ENCODE results near the gene SUPT20HL2. TPM values are rescaled to one million over a fixed set of nuclear protein-coding genes. Genes with fewer than 3 reads are reported as not detected.

SUPT20HL2 gene
- total and polyA plus RNA-seq, 2 experiments from 2014 or later: 0.08 TPM; not detected in 1

- Histone ChIP-seq H3F3A (replicated peaks; ENCODE audit: low read depth) (no peaks in the 10 kb centered on the region), H2AFZ (no peak overlapping the region), H3K4me1 (ENCODE audit: insufficient read depth) (0 out of 2 replicates have a peak, but pooled peaks cover 3% of the 10 kb centered on the region), H3K27ac (ENCODE audit: low read depth) (no peak overlapping the region), H3K4me3 (no peak overlapping the region), H3K79me2 (replicated peaks; ENCODE audit: insufficient read depth) (no peaks in the 10 kb centered on the region), H3K9me2 (ENCODE audit: insufficient read depth) (no peaks in the 10 kb centered on the region), H4K20me1 (replicated peaks; ENCODE audit: insufficient read depth) (no peaks in the 10 kb centered on the region), H3K4me2 (no peak overlapping the region), H3K36me3 (ENCODE audit: insufficient read depth) (no peaks in the 10 kb centered on the region), H3K27me3 (ENCODE audit: insufficient read depth) (no peaks in the 10 kb centered on the region)
- peaks cover 7% of the 10 kb centered on the region for H3K4me1 Mint-ChIP-seq
- DNase-seq (ENCODE audit: low spot score) (peak; percentile 27), ATAC-seq (peak; percentile 38; the same call in 2 of the 3 replicates)
- TF ChIP-seq EZH2 (IDR thresholded peaks at IDR 0.05; ENCODE audit: low read depth, unreplicated experiment) (no peak), CTCF (conservative IDR thresholded peaks at IDR 0.05; ENCODE audit: low read depth in 2 of 2) (peak; percentile 35 to 49; a peak in 3 of 4 replicates), ZNF114 (CRISPR knock-in tag; IDR thresholded peaks at IDR 0.05) (no peak)
- peaks cover 7% of the 10 kb centered on the region for H3K27me3 Mint-ChIP-seq (ENCODE audit: insufficient read depth, low read depth, poor library complexity)
- no peaks in the 10 kb centered on the region for H3K9me3 Mint-ChIP-seq
- no peak overlapping the region for H3K27ac Mint-ChIP-seq
- no peak overlapping the region for H3K4me3 Mint-ChIP-seq
- H3K36me3 Mint-ChIP-seq (ENCODE audit: low read depth): no peaks in the 10 kb centered on the region
Observed at GRCh38 chrX:24306440-24306839, 7.4 kb downstream of the SUPT20HL2 start.

- H3K27me3 Mint-ChIP-seq (ENCODE audit: insufficient read depth, low read depth, poor library complexity): peaks cover 7% of the 10 kb centered on the region
- TF ChIP-seq CTCF (conservative IDR thresholded peaks at IDR 0.05; ENCODE audit: low read depth in 2 of 2): no peak
- TF ChIP-seq STAT1 (IDR thresholded peaks at IDR 0.05; ENCODE audit: unreplicated experiment): no peak
- no peak for TF ChIP-seq POLR2AphosphoS5 (IDR thresholded peaks at IDR 0.05; ENCODE audit: low read depth)
- TF ChIP-seq EZH2phosphoT487 (IDR thresholded peaks at IDR 0.05; ENCODE audit: unreplicated experiment): no peak
- TF ChIP-seq REST (IDR thresholded peaks at IDR 0.05; ENCODE audit: unreplicated experiment): no peak
- TF ChIP-seq ZNF114 (CRISPR knock-in tag; IDR thresholded peaks at IDR 0.05): no peak
- TF ChIP-seq NANOG (IDR thresholded peaks at IDR 0.05; ENCODE audit: borderline replicate concordance): no peak
Observed at GRCh38 chrX:24305905-24306304, 8.0 kb downstream of the SUPT20HL2 start.

More at GRCh38 chrX:24305905-24306304, 8.0 kb downstream of the SUPT20HL2 start:
- Mint-ChIP-seq H3K27ac (no peak overlapping the region; the same call in 1 of the 2 replicates), H3K36me3 (ENCODE audit: low read depth) (no peaks in the 10 kb centered on the region), H3K4me3 (no peak overlapping the region), H3K9me3 (no peaks in the 10 kb centered on the region), H3K4me1 (peaks cover 7% of the 10 kb centered on the region)
- Histone ChIP-seq H3K4me1 (ENCODE audit: insufficient read depth) (0 out of 2 replicates have a peak, but pooled peaks cover 2% of the 10 kb centered on the region), H4K20me1 (replicated peaks; ENCODE audit: insufficient read depth) (no peaks in the 10 kb centered on the region), H3K36me3 (ENCODE audit: insufficient read depth) (no peaks in the 10 kb centered on the region), H2AFZ (no peak overlapping the region), H3K27me3 (ENCODE audit: insufficient read depth) (no peaks in the 10 kb centered on the region), H3K4me3 (no peak overlapping the region), H3K79me2 (replicated peaks; ENCODE audit: insufficient read depth) (no peaks in the 10 kb centered on the region), H3K4me2 (no peak overlapping the region), H3K9me2 (ENCODE audit: insufficient read depth) (no peaks in the 10 kb centered on the region), H3K27ac (ENCODE audit: low read depth) (no peak overlapping the region), H3F3A (replicated peaks; ENCODE audit: low read depth) (no peaks in the 10 kb centered on the region)
- ATAC-seq: no peak
- no peak for DNase-seq (ENCODE audit: low spot score)

All from GM23338 (cell line).